Measurements from ENCODE around the gene PRDM12.

The PRDM12 gene

DNA sequence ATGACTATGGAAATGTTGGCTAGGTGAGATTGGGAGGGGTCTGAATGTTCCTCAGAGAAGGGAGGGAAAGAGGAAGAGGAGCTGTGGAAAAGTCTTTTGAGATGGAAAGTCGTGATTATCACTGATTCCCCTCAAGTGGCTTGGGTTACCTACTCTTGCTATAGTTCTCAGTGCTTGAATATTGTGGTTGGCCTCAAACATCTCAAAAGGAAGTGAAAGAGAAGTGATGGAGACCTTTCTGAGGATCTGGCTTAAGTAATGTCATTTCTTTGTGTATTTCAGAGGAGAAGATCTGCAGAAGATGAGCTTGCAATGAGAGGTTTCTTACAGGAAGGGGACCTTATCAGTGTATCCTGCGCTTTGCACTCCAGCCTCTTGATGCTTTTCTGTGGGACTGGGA is 34.7 kb downstream of the PRDM12 start:
- Histone ChIP-seq H3K4me1 (ENCODE audit: control insufficient read depth in 2 of 2, insufficient read depth in 2 of 2, low read length in 2 of 2) (peaks cover 10 to 21% of the 10 kb centered on the region in 2 donors), H3K9me3 (ENCODE audit: control insufficient read depth in 2 of 2, low read length in 2 of 2) (no peaks in the 10 kb centered on the region), H3K9ac (ENCODE audit: low read depth in 1 of 2, low read length in 2 of 2) (no peak overlapping the region), H3K36me3 (ENCODE audit: control insufficient read depth in 2 of 2, insufficient read depth in 2 of 2, low read length in 2 of 2) (peaks cover 48 to 73% of the 10 kb centered on the region in 2 donors), H3K4me3 (ENCODE audit: low read length in 2 of 2) (no peak overlapping the region), H3K27me3 (ENCODE audit: control insufficient read depth in 2 of 2, insufficient read depth in 2 of 2, low read length in 2 of 2) (no peaks in the 10 kb centered on the region), H3K27ac (ENCODE audit: low read depth in 2 of 2, low read length in 2 of 2) (no peak overlapping the region)

DNA sequence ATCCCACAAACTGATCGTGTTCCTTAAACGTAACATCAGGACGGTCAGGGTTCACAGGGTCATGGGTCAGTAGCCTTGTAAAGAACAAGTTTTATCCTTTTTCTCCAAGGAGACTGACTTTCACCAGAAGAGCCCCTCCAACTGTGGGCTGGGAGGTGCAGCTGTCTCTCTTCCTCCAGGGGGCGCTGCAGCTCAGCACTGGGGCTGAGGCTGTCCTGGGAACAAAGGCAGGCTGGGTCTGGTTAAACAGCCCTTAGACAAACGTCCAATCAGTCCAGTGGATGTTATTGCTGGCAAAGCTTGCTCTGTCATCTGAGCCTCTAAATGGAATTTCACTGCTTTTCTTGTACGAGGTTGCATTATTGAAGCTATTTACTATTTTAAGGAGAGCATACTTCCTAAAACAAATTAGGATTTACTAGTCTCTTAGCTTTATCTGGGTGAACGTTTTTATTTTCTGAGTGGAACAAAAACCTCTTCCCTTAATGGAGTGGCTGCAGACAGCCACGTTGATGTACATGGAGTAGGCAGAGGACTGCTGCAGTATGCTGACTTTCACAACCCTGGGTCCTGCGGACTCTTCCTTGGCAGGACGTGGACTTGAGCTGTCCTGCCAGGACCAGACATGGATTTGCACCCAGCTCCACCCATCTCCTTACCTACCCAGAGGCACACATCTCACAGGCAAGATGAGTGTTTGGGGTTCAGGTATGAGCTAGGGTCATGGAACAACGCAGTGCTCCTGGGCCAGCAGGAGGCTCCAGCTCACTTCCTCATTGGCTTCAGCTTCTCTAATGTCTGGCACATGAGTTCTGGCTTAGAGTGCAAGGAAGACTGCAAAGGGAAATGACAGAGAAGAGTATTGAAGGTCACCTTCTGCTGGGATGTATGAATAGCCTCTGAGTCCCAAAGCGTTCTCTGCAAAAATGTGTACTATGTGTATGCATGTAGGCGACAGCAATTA is 36.9 kb downstream of the PRDM12 start:
- H3K4me1 ChIP-seq (ENCODE audit: control insufficient read depth in 2 of 2, insufficient read depth in 2 of 2, low read length in 2 of 2): peaks cover 0 to 9% of the 10 kb centered on the region in 2 donors
- no peaks in the 10 kb centered on the region for H3K9me3 ChIP-seq (ENCODE audit: control insufficient read depth in 2 of 2, low read length in 2 of 2)
- H3K9ac ChIP-seq (ENCODE audit: low read depth in 1 of 2, low read length in 2 of 2): no peak overlapping the region
- H3K36me3 ChIP-seq (ENCODE audit: control insufficient read depth in 2 of 2, insufficient read depth in 2 of 2, low read length in 2 of 2): peaks cover 44 to 75% of the 10 kb centered on the region in 2 donors
- H3K27me3 ChIP-seq (ENCODE audit: control insufficient read depth in 2 of 2, insufficient read depth in 2 of 2, low read length in 2 of 2): no peaks in the 10 kb centered on the region
- no peak overlapping the region for H3K4me3 ChIP-seq (ENCODE audit: low read length in 2 of 2)
- no peak overlapping the region for H3K27ac ChIP-seq (ENCODE audit: low read depth in 2 of 2, low read length in 2 of 2)

DNA sequence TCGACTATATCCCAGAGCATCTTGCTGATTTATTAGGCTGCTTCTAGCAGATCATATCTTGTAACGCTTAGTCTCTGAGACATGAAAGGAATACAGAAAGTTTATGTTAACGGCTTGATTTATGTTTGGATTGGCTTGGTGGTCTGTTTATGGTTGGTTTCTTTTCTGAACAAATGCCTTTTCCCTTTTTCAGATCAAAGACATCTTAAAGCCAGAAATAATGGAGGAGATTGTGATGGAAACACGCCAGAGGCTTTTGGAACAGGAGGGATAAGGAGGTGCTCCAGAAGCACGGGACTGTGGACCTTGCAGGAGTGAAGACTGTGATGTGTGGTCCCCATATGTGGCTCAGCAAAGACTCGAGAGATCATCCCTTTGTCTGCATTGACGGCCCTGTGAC is 39.1 kb downstream of the PRDM12 start:
- Histone ChIP-seq H3K4me1 (ENCODE audit: control insufficient read depth in 2 of 2, insufficient read depth in 2 of 2, low read length in 2 of 2) (peaks cover 0 to 12% of the 10 kb centered on the region in 2 donors), H3K9me3 (ENCODE audit: control insufficient read depth in 2 of 2, low read length in 2 of 2) (no peaks in the 10 kb centered on the region), H3K36me3 (ENCODE audit: control insufficient read depth in 2 of 2, insufficient read depth in 2 of 2, low read length in 2 of 2) (peaks cover 24 to 55% of the 10 kb centered on the region in 2 donors), H3K4me3 (ENCODE audit: low read length in 2 of 2) (no peak overlapping the region), H3K27me3 (ENCODE audit: control insufficient read depth in 2 of 2, insufficient read depth in 2 of 2, low read length in 2 of 2) (no peaks in the 10 kb centered on the region), H3K27ac (ENCODE audit: low read depth in 2 of 2, low read length in 2 of 2) (no peak overlapping the region), H3K9ac (ENCODE audit: low read depth in 1 of 2, low read length in 2 of 2) (no peak overlapping the region)

DNA sequence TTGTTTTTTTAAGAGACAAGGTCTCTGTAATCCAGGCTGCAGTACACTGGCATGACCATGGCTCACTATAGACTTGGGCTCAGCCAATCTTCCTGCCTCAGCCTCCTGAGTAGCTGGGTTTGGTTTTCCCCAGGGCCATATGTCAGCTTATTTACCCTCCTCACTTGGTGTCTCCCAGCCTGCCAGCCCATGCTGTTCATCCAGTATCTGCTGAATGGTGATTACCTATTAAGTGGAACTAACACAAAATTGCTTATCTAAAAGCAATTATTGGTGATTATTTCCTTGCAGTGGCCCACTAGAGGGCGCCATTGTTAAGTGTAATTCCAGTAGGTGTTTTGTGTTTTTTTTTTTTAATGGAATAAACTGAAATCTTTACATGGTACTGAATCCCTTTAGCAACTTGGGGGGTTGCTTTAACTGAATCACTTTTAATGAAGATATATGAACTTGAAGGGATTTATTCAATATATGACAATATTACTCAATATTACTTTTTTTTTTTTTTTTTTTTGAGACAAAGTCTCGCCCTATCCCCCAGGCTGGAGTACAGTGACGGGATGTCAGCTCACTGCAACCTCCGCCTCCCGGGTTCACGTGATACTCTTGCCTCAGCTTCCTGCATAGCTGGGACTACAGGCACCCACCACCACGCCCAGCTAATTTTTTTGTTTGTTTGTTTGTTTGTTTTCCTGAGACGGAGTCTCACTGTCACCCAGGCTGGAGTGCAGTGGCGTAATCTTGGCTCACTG is 43.0 kb downstream of the PRDM12 start:
- Histone ChIP-seq H3K27ac (ENCODE audit: low read depth in 2 of 2, low read length in 2 of 2) (no peak overlapping the region), H3K9ac (ENCODE audit: low read depth in 1 of 2, low read length in 2 of 2) (no peak overlapping the region), H3K4me1 (ENCODE audit: control insufficient read depth in 2 of 2, insufficient read depth in 2 of 2, low read length in 2 of 2) (peaks cover 2 to 6% of the 10 kb centered on the region in 2 donors), H3K9me3 (ENCODE audit: control insufficient read depth in 2 of 2, low read length in 2 of 2) (no peaks in the 10 kb centered on the region), H3K36me3 (ENCODE audit: control insufficient read depth in 2 of 2, insufficient read depth in 2 of 2, low read length in 2 of 2) (peaks cover 14 to 23% of the 10 kb centered on the region in 2 donors), H3K4me3 (ENCODE audit: low read length in 2 of 2) (no peak overlapping the region), H3K27me3 (ENCODE audit: control insufficient read depth in 2 of 2, insufficient read depth in 2 of 2, low read length in 2 of 2) (no peaks in the 10 kb centered on the region)

DNA sequence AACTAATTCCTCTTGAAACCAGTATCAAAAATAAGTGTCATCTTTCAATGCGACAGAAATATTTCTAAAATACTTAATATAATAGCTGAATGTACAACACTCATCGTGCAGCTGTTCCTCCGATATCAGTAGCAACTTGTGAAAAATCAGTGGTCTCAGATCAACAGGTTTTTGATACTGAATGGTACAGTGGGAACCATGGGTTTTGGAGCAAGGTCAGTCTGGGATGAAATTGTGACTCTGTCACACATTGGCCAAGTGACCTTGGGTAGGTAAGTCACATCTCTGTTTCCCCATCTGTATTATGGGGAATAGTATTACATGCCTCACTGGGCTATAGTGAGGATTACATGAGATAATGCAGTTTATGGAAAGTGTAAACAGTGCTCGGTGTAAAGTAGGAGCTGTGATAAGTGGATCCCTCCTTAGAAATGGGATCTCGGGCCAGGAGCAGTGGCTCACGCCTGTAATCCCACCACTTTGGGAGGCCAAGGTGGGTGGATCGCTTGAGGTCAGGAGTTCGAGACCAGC is 46.5 kb downstream of the PRDM12 start:
- no peak overlapping the region for H3K27ac ChIP-seq (ENCODE audit: low read depth in 2 of 2, low read length in 2 of 2)
- H3K9ac ChIP-seq (ENCODE audit: low read depth in 1 of 2, low read length in 2 of 2): no peak overlapping the region
- no peaks in the 10 kb centered on the region for H3K27me3 ChIP-seq (ENCODE audit: control insufficient read depth in 2 of 2, insufficient read depth in 2 of 2, low read length in 2 of 2)
- H3K9me3 ChIP-seq (ENCODE audit: control insufficient read depth in 2 of 2, low read length in 2 of 2): no peaks in the 10 kb centered on the region
- peaks cover 15 to 17% of the 10 kb centered on the region in 2 donors for H3K4me1 ChIP-seq (ENCODE audit: control insufficient read depth in 2 of 2, insufficient read depth in 2 of 2, low read length in 2 of 2)
- no peak overlapping the region for H3K4me3 ChIP-seq (ENCODE audit: low read length in 2 of 2)
- no peaks in the 10 kb centered on the region for H3K36me3 ChIP-seq (ENCODE audit: control insufficient read depth in 2 of 2, insufficient read depth in 2 of 2, low read length in 2 of 2)

DNA sequence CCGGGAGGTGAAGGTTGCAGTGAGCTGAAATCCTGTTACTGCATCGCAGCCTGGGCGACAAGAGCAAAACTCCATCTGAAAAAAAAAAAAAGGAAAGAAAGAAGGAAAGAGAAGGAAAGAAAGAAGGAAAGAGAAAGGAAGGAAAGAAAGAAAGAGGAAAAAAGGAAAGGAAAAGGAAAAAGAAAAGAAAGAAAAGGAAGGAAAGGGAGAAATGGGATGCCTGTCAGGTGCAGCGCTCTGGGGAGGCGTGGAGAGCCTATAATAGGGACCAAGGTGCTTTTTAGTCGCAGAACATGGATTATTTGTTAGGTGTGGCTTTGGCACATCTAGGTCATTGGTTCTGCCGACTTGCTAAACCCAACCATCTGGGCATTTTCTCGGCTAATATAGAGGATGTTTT is 47.1 kb downstream of the PRDM12 start:
- Histone ChIP-seq H3K27me3 (ENCODE audit: control insufficient read depth in 2 of 2, insufficient read depth in 2 of 2, low read length in 2 of 2) (no peaks in the 10 kb centered on the region), H3K9me3 (ENCODE audit: control insufficient read depth in 2 of 2, low read length in 2 of 2) (no peaks in the 10 kb centered on the region), H3K4me1 (ENCODE audit: control insufficient read depth in 2 of 2, insufficient read depth in 2 of 2, low read length in 2 of 2) (peaks cover 17 to 20% of the 10 kb centered on the region in 2 donors), H3K27ac (ENCODE audit: low read depth in 2 of 2, low read length in 2 of 2) (no peak overlapping the region), H3K4me3 (ENCODE audit: low read length in 2 of 2) (peak overlapping the region in 1 of 2 donors; percentile 7), H3K36me3 (ENCODE audit: control insufficient read depth in 2 of 2, insufficient read depth in 2 of 2, low read length in 2 of 2) (no peaks in the 10 kb centered on the region), H3K9ac (ENCODE audit: low read depth in 1 of 2, low read length in 2 of 2) (no peak overlapping the region)

DNA sequence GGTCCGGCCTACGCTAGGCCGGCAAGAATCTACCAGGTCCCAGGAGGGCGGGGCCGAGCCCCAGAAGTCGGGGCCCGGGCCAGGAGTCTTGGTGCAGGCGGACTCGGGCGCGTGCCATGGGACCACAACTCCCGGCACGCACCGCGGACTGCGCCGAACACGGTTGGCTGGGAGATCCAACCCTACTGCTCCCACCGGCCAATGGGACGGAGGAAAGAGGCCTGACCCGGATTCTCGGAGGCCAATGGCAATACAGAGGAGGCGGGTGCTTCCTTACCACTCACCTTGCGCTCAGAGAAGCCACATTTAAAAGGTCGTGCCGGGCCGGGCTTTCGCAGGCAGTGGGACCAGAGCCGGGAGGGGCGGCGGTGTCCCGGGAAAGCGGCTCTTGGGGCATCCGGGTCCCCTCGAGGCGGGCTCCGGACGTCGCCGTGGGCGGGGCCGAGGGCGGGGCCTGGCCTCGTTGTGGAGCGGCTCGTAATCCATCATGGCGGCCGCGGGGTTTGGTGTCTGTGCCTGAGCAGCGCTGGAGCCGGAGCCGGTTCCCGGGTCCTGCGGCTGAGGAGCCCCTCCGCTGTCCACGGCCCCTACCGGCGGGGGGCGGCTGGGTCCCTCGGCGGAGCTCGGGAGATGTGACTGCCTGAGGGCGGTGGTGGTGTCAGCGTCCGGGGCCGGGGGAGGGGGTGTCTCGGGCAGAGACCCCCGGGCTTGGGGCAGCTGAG is 48.3 kb downstream of the PRDM12 start:
- Histone ChIP-seq H3K4me3 (ENCODE audit: low read length in 2 of 2) (peak overlapping the region; percentile 81 to 88), H3K27me3 (ENCODE audit: control insufficient read depth in 2 of 2, insufficient read depth in 2 of 2, low read length in 2 of 2) (no peaks in the 10 kb centered on the region), H3K4me1 (ENCODE audit: control insufficient read depth in 2 of 2, insufficient read depth in 2 of 2, low read length in 2 of 2) (peaks cover 14 to 20% of the 10 kb centered on the region in 2 donors), H3K9ac (ENCODE audit: low read depth in 1 of 2, low read length in 2 of 2) (peak overlapping the region; percentile 83 to 92), H3K9me3 (ENCODE audit: control insufficient read depth in 2 of 2, low read length in 2 of 2) (no peaks in the 10 kb centered on the region), H3K27ac (ENCODE audit: low read depth in 2 of 2, low read length in 2 of 2) (peak overlapping the region; percentile 96), H3K36me3 (ENCODE audit: control insufficient read depth in 2 of 2, insufficient read depth in 2 of 2, low read length in 2 of 2) (no peaks in the 10 kb centered on the region)

DNA sequence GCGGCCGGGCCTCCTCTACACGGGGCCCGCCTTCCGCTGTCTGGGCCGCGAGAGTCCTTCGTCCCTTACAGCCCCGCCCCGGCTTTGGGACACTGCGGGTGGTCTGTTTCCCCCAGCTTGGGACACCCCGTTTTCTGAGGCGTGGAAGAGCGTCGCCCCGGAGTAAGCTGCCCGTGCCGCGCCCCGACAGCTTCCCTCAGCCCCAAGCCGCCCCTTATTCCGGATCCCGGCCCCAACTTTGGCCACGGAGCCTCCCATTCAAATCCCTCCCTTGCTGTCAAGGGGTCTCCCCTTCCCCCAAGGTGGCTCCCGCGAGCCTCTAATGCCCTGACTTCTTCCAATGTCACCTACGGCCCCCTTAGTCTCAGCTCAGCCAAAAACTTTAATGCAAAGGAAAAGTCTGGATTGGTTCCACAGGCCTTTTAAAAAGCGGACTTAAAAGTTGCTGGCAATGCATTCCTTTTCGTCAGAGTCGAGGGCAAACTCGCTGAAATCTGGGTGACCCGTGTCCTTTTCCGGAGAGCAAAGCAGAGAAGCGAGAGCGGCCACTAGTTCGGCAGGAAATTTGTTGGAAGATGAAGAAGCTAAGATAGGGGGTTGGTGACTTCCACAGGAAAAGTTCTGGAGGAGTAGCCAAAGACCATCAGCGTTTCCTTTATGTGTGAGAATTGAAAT is 49.0 kb downstream of the PRDM12 start:
- Histone ChIP-seq H3K4me1 (ENCODE audit: control insufficient read depth in 2 of 2, insufficient read depth in 2 of 2, low read length in 2 of 2) (peaks cover 14 to 20% of the 10 kb centered on the region in 2 donors), H3K9me3 (ENCODE audit: control insufficient read depth in 2 of 2, low read length in 2 of 2) (no peaks in the 10 kb centered on the region), H3K9ac (ENCODE audit: low read depth in 1 of 2, low read length in 2 of 2) (peak overlapping the region; percentile 83 to 92), H3K4me3 (ENCODE audit: low read length in 2 of 2) (peak overlapping the region; percentile 81 to 88), H3K36me3 (ENCODE audit: control insufficient read depth in 2 of 2, insufficient read depth in 2 of 2, low read length in 2 of 2) (no peaks in the 10 kb centered on the region), H3K27ac (ENCODE audit: low read depth in 2 of 2, low read length in 2 of 2) (peak overlapping the region; percentile 96), H3K27me3 (ENCODE audit: control insufficient read depth in 2 of 2, insufficient read depth in 2 of 2, low read length in 2 of 2) (no peaks in the 10 kb centered on the region)

DNA sequence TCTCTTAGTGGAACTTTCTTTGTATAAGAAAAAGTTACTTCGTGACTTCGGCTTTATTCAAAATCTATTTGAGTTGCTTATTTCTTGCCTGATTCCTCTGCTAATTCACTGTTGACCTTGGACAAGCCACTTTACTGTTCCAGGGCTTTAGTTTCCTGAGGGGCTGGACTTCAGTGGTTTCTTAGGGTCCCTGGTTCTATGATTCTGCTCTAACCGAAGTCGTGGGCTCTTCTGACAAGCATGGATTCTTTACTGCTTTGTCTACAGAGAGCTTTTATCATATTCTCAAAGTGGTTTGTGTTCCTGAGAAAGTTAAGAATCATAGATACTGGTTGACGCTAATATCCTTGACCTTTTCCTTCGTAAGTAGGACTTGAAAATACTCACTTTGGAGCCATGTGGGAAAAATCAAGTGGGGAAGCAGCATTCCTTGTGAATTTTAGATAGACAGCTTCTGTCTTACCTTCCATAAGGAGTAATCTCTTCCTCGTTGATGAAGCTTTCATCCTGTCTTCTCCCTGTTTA is 50.3 kb downstream of the PRDM12 start:
- Histone ChIP-seq H3K4me1 (ENCODE audit: control insufficient read depth in 2 of 2, insufficient read depth in 2 of 2, low read length in 2 of 2) (peaks cover 14 to 20% of the 10 kb centered on the region in 2 donors), H3K36me3 (ENCODE audit: control insufficient read depth in 2 of 2, insufficient read depth in 2 of 2, low read length in 2 of 2) (no peaks in the 10 kb centered on the region), H3K27me3 (ENCODE audit: control insufficient read depth in 2 of 2, insufficient read depth in 2 of 2, low read length in 2 of 2) (no peaks in the 10 kb centered on the region), H3K27ac (ENCODE audit: low read depth in 2 of 2, low read length in 2 of 2) (peak overlapping the region; percentile 34 to 96), H3K9me3 (ENCODE audit: control insufficient read depth in 2 of 2, low read length in 2 of 2) (no peaks in the 10 kb centered on the region), H3K9ac (ENCODE audit: low read depth in 1 of 2, low read length in 2 of 2) (peak overlapping the region; percentile 66 to 92), H3K4me3 (ENCODE audit: low read length in 2 of 2) (peak overlapping the region; percentile 81 to 88)
